SK-N-MC (cell line): ENCODE data around the gene SYT8.

Experiments
- DNase-seq: peaks from one replicate; pipeline ENCODE4 v3.0.0-alpha.2; 2011; ENCODE audit warnings: low read depth, low spot score
- H3K27ac ChIP-seq: fragments of 200-600 bp; sonication (generic); 2 replicates; pipeline ENCODE4 v1.5.1; 2016; ENCODE audit warnings: mixed run types
- H3K36me3 ChIP-seq: fragments of 200-600 bp; sonication (generic); 2 replicates; pipeline ENCODE4 v1.6.1; 2017; ENCODE audit warnings: antibody characterized with exemption, low read length, mixed read lengths; ENCODE audit not compliant: insufficient read depth
- H3K4me3 ChIP-seq: fragments of 200-600 bp; sonication (generic); 2 replicates; pipeline ENCODE4 v1.5.1; 2016
- H3K9ac ChIP-seq: fragments of 200-600 bp; sonication (generic); 2 replicates; pipeline ENCODE4 v1.8.0; 2017; ENCODE audit warnings: mixed run types, mixed read lengths; ENCODE audit not compliant: insufficient read length
- H3K9me3 ChIP-seq: fragments of 200-600 bp; sonication (generic); 2 replicates; pipeline ENCODE4 v1.6.1; 2017; ENCODE audit warnings: low read depth, mild to moderate bottlenecking, antibody characterized with exemption, low read length, moderate library complexity, mixed read lengths
- EZH2 ChIP-seq: fragments of 200-600 bp; sonication (generic); IDR thresholded peaks from one replicate; pipeline ENCODE4 v1.6.1; 2017; ENCODE audit warnings: antibody characterized with exemption
- FOXP2 ChIP-seq: optimal IDR thresholded peaks from 2 replicates; pipeline ENCODE3; 2011; ENCODE audit warnings: mild to moderate bottlenecking, moderate library complexity; ENCODE audit not compliant: insufficient read depth; ENCODE audit errors: extremely low read length, control extremely low read depth
- POLR2AphosphoS5 ChIP-seq: IDR thresholded peaks from 2 replicates; pipeline ENCODE4 v1.6.1; 2012; ENCODE audit warnings: mild to moderate bottlenecking, low read depth, low read length, borderline replicate concordance

The SYT8 gene

DNA sequence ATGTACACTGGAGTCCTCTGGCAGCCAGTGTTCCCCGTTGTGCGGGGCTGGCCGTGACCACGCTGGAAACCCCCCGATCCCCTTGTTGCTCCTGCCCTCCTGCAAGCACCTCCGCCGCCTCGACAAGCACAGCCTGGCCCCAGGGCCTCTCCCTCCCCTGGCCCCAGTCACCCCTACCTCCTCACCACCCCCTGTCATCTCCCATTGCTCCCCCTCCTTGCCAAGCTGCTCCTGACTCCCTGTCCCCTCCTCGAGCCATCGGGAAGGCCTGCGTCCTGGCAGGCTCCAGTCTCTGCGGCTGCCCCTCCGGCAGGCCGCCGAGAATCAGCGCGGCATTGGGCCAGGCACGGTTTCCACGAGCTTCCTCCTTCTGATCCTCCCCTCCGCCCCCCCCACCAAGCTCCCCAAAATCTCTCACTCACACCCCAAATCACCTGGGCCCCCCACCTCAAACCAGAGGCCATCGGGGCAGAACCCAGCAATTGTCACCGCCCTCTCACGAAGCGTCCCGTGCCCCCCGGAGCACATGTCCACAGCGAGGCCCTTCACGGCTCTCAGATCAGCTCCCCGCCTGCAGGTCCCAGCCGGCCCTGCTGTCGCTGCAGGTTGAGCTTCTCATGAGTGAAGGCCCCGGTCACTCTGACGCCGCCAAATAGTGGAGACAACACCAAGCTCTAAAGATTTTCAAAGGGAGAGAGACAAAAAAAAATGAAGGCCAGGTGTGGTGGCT, 12.4 kb downstream of the SYT8 start:
- Histone ChIP-seq H3K4me3 (no peak overlapping the region), H3K9me3 (no peaks in the 10 kb centered on the region), H3K9ac (no peak overlapping the region), H3K36me3 (no peaks in the 10 kb centered on the region), H3K27ac (no peak overlapping the region)
- TF ChIP-seq EZH2 = no peak
- no peak for DNase-seq

GRCh38 chr11:1847926-1848639, 13.3 kb downstream of the SYT8 start:
- Histone ChIP-seq H3K9me3 (no peaks in the 10 kb centered on the region), H3K27ac (no peak overlapping the region), H3K4me3 (no peak overlapping the region), H3K9ac (no peak overlapping the region), H3K36me3 (no peaks in the 10 kb centered on the region)
- TF ChIP-seq EZH2 = no peak
- no peak for TF ChIP-seq FOXP2
- no peak for TF ChIP-seq POLR2AphosphoS5
- no peak for DNase-seq

GRCh38 chr11:1848640-1849430, 14.0 kb downstream of the SYT8 start:
- Histone ChIP-seq H3K9ac (no peak overlapping the region), H3K9me3 (no peaks in the 10 kb centered on the region), H3K4me3 (no peak overlapping the region), H3K27ac (no peak overlapping the region), H3K36me3 (no peaks in the 10 kb centered on the region)
- DNase-seq = no peak
- TF ChIP-seq POLR2AphosphoS5 = no peak

DNA sequence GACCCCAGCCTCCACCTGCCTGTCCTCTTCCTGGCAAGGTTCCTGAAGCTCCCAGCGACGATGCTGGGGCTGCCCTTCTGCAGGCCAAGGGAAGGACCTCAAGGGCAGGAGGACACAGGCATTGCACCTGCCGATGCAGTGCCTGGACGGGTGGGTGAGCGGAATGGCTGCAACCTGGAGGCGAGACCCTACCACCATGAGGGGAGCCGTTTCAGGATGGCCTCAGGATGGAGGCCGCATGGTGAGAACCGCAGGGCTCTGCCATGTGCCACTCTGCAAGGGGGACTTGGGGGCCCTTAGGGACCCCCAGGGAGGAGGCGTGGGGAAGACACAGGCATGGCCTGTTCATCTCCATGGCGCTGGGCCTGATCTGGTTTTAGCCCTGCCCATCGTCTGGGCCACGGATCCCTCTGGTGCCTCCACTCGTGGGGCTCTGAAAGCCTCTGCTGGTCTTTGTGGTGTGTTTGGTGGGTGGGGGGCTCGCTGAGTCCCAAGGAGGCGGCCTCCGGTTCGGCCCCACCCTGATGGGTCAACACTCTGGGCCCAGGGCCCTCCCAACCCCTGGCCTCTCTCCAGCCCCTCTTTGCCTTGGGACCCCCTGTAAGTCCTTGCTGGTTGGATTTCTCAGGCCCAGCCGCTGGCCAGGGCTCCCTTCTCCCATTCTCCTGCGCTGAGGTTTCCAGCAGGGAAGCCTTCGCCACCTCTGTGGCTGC, 16.8 kb downstream of the SYT8 start:
- Histone ChIP-seq H3K4me3 (no peak overlapping the region), H3K9me3 (no peaks in the 10 kb centered on the region), H3K9ac (no peak overlapping the region), H3K36me3 (no peaks in the 10 kb centered on the region), H3K27ac (no peak overlapping the region)
- TF ChIP-seq EZH2 = no peak
- TF ChIP-seq POLR2AphosphoS5 = no peak
- no peak for TF ChIP-seq FOXP2
- DNase-seq = no peak

GRCh38 chr11:1852271-1852876, 17.6 kb downstream of the SYT8 start:
- no peak overlapping the region for H3K4me3 ChIP-seq
- H3K27ac ChIP-seq = no peak overlapping the region
- no peak for DNase-seq
- TF ChIP-seq POLR2AphosphoS5 (no peak), FOXP2 (no peak)
- H3K9me3 ChIP-seq = no peaks in the 10 kb centered on the region
- H3K9ac ChIP-seq = no peak overlapping the region
- H3K36me3 ChIP-seq = no peaks in the 10 kb centered on the region

- no peak within 1 kb of the TSS for H3K9ac ChIP-seq
- TF ChIP-seq POLR2AphosphoS5 (no peak), EZH2 (no peak), FOXP2 (no peak)
- H3K27ac ChIP-seq = no peak within 1 kb of the TSS
- no peaks in the 10 kb centered on the region for H3K9me3 ChIP-seq
- H3K4me3 ChIP-seq = no peak within 1 kb of the TSS
- H3K36me3 ChIP-seq = no peaks in the 10 kb centered on the region
- DNase-seq = no peak
Observed at GRCh38 chr11:1852877-1853276, 18.1 kb downstream of the SYT8 start, which contains the start of gene LSP1. Gene LSP1, plus strand, starts transcription at chr11:1853084. Its CDS starts 61 bp downstream, at chr11:1853145.

DNA sequence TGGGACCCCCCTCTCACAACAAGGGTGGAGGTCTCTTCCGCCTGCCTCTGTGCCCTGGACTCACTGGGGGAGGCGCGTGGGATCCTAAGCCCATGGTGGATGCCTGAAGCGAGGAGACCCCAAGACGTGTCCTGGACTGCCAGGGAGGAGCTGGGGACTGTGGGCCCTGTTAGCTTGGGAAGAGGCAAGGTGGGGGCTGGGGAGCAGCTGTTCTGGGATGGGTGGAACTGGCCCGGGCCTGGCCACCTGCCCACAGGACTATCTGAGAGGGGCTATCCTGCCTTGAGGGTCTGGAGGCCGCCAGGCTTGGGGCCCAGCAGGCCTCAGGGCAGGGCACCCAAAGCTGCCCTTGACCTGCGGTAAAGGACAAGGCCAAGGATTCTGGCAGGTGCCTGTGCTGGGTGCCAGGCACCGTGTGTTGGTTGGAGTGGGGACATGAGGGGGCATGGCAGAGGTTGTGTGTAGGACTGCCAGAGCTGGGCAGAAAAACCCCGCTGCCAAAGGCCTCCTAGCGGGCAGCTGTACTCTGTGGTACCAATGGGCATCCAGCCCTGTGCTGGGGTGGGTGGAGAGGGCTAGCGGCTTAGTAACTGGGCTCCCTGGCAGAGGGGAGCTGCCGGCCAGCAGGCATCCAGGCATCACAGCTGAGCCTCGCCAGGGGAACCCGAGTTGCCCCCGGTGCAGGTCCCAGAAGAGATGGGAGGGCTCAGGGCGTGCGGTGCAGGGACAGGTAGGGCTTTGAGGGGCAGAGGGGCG, 18.8 kb downstream of the SYT8 start:
- H3K9ac ChIP-seq = no peak overlapping the region
- H3K4me3 ChIP-seq = no peak overlapping the region
- no peak for TF ChIP-seq FOXP2
- no peak for TF ChIP-seq POLR2AphosphoS5
- no peak for TF ChIP-seq EZH2
- DNase-seq = no peak
- no peaks in the 10 kb centered on the region for H3K9me3 ChIP-seq
- no peak overlapping the region for H3K27ac ChIP-seq
- no peaks in the 10 kb centered on the region for H3K36me3 ChIP-seq
